ENCODE data around the gene ATOH1.

Gene ATOH1

GRCh38 chr4:93839704-93840103 lies 11.2 kb downstream of the ATOH1 start:
- DNase-seq, result no peak

GRCh38 chr4:93841803-93842345 lies 13.3 kb downstream of the ATOH1 start:
- DNase-seq, result no peak

GRCh38 chr4:93842601-93843252 lies 14.2 kb downstream of the ATOH1 start:
- DNase-seq, result no peak

- DNase-seq, result no peak
Measured at GRCh38 chr4:93843772-93844171, 15.2 kb downstream of the ATOH1 start.

GRCh38 chr4:93852680-93853079 lies 24.1 kb downstream of the ATOH1 start:
- DNase-seq, result no peak

GRCh38 chr4:93855926-93856325 lies 27.4 kb downstream of the ATOH1 start:
- no peak for DNase-seq

- DNase-seq, result no peak
Measured at GRCh38 chr4:93865650-93866049, 37.1 kb downstream of the ATOH1 start.

GRCh38 chr4:93867416-93868001 lies 39.0 kb downstream of the ATOH1 start:
- DNase-seq, result no peak

- no peak for DNase-seq
Measured at GRCh38 chr4:93870876-93871458, 42.4 kb downstream of the ATOH1 start.

GRCh38 chr4:93876754-93877153 lies 48.2 kb downstream of the ATOH1 start:
- no peak for DNase-seq

- DNase-seq, result no peak
Measured at GRCh38 chr4:93878566-93878965, 50.0 kb downstream of the ATOH1 start.

GRCh38 chr4:93879919-93880318 lies 51.4 kb downstream of the ATOH1 start:
- DNase-seq, result no peak
